Activated CD8-positive, alpha-beta T cell treated with anti-CD3 and anti-CD28 coated beads, Interleukin-2, amount 10 ng/mL, durations not matched to agents 7 days and 5 days (primary cell): ENCODE results near the gene RSPO1. TPM values are rescaled to one million over a fixed set of nuclear protein-coding genes. Genes with fewer than 3 reads are reported as not detected.

ENCODE experiments used
- ATAC-seq: fragments of 150-1000 bp; cut with Tn5 transposase; one replicate; pipeline ENCODE4 v1.10.0; 2021; ENCODE audit warnings: moderate library complexity
- CTCF ChIA-PET: fragments of 350-600 bp; sonication (Branson Sonifier 250); formaldehyde crosslinking; loops from one replicate; lab custom pipeline; 2021; ENCODE audit warnings: antibody characterized with exemption; lab: Charles Lee
- POLR2A ChIA-PET: fragments of 350-600 bp; sonication (Branson Sonifier 250); formaldehyde crosslinking; loops from one replicate; lab custom pipeline; 2021; ENCODE audit warnings: antibody characterized with exemption; lab: Charles Lee
- DNase-seq: peaks from one replicate; pipeline ENCODE4 v3.0.0-alpha.2; 2020
- H3K27ac Mint-ChIP-seq: one replicate; pipeline ENCODE4 v1.8.0; 2021; ENCODE audit warnings: mild to moderate bottlenecking, mixed read lengths
- H3K27me3 Mint-ChIP-seq: one replicate; pipeline ENCODE4 v1.8.0; 2021; ENCODE audit warnings: low read depth, mixed read lengths
- H3K36me3 Mint-ChIP-seq: one replicate; pipeline ENCODE4 v1.8.0; 2021; ENCODE audit warnings: low read depth, mixed read lengths
- H3K4me1 Mint-ChIP-seq: one replicate; pipeline ENCODE4 v1.8.0; 2021; ENCODE audit warnings: low read depth, mixed read lengths
- H3K4me3 Mint-ChIP-seq: one replicate; pipeline ENCODE4 v1.8.0; 2021; ENCODE audit warnings: mild to moderate bottlenecking, mixed read lengths
- H3K9me3 Mint-ChIP-seq: one replicate; pipeline ENCODE4 v1.8.0; 2022; ENCODE audit warnings: mixed read lengths; ENCODE audit not compliant: insufficient read depth
- total RNA-seq, 2 experiments: library from RNA; stranded (reverse); gene quantifications; one replicate each; pipeline ENCODE4 v1.2.3, GENCODE V29; 2021

The RSPO1 gene
- total RNA-seq, 2 experiments from 2014 or later: not detected

- CTCF ChIA-PET: no interaction called here
- Mint-ChIP-seq H3K9me3 (no peaks in the 10 kb centered on the region), H3K4me3 (no peak overlapping the region), H3K27ac (no peak overlapping the region), H3K36me3 (no peaks in the 10 kb centered on the region), H3K4me1 (no peaks in the 10 kb centered on the region), H3K27me3 (peaks cover 79% of the 10 kb centered on the region)
- no peak for DNase-seq
- POLR2A ChIA-PET: interaction anchor here (0.6 kb wide), 1 partner anchor 71 kb away, joined by 3 read pairs; no protein-coding TSS in a partner anchor
- no peak for ATAC-seq
These were observed 3.7 kb downstream of the RSPO1 start for GRCh38 chr1:37631036-37631435.

GRCh38 chr1:37630426-37631028 is 4.2 kb downstream of the RSPO1 start:
- CTCF ChIA-PET: no interaction called here

GRCh38 chr1:37629726-37630425 is 4.8 kb downstream of the RSPO1 start:
- no peaks in the 10 kb centered on the region for H3K36me3 Mint-ChIP-seq
- H3K27me3 Mint-ChIP-seq: peaks cover 73% of the 10 kb centered on the region
- POLR2A ChIA-PET: no interaction called here
- CTCF ChIA-PET: interaction anchor here (1.5 kb wide), 1 partner anchor 52 kb away, joined by 4 read pairs; no protein-coding TSS in a partner anchor
- no peaks in the 10 kb centered on the region for H3K4me1 Mint-ChIP-seq
- ATAC-seq (no peak), DNase-seq (no peak)
- no peak overlapping the region for H3K27ac Mint-ChIP-seq
- H3K9me3 Mint-ChIP-seq: no peaks in the 10 kb centered on the region
- no peak overlapping the region for H3K4me3 Mint-ChIP-seq

More at GRCh38 chr1:37630426-37631028, 4.2 kb downstream of the RSPO1 start:
- ATAC-seq (no peak), DNase-seq (no peak)
- Mint-ChIP-seq H3K9me3 (no peaks in the 10 kb centered on the region), H3K4me1 (no peaks in the 10 kb centered on the region), H3K36me3 (no peaks in the 10 kb centered on the region), H3K4me3 (no peak overlapping the region), H3K27me3 (peaks cover 74% of the 10 kb centered on the region), H3K27ac (no peak overlapping the region)
- POLR2A ChIA-PET: interaction anchor here (0.6 kb wide), 1 partner anchor 71 kb away, joined by 3 read pairs; no protein-coding TSS in a partner anchor

- ChIA-PET POLR2A (no interaction called here), CTCF (interaction anchor here (1.5 kb wide), 1 partner anchor 53 kb away, joined by 4 read pairs; no protein-coding TSS in a partner anchor)
- no peak for ATAC-seq
- H3K9me3 Mint-ChIP-seq: no peaks in the 10 kb centered on the region
- H3K4me3 Mint-ChIP-seq: no peak overlapping the region
- no peaks in the 10 kb centered on the region for H3K4me1 Mint-ChIP-seq
- H3K27me3 Mint-ChIP-seq: peaks cover 73% of the 10 kb centered on the region
- H3K36me3 Mint-ChIP-seq: no peaks in the 10 kb centered on the region
- DNase-seq: no peak
- H3K27ac Mint-ChIP-seq: no peak overlapping the region
These were observed 5.7 kb downstream of the RSPO1 start for GRCh38 chr1:37629008-37629407.

- no peak overlapping the region for H3K4me3 Mint-ChIP-seq
- no peaks in the 10 kb centered on the region for H3K36me3 Mint-ChIP-seq
- ChIA-PET CTCF (no interaction called here), POLR2A (no interaction called here)
- ATAC-seq (no peak), DNase-seq (no peak)
- no peak overlapping the region for H3K27ac Mint-ChIP-seq
- no peaks in the 10 kb centered on the region for H3K4me1 Mint-ChIP-seq
- H3K9me3 Mint-ChIP-seq: no peaks in the 10 kb centered on the region
- peaks cover 66% of the 10 kb centered on the region for H3K27me3 Mint-ChIP-seq
These were observed 6.6 kb downstream of the RSPO1 start for GRCh38 chr1:37628026-37628556.

GRCh38 chr1:37622131-37622530 is 12.6 kb downstream of the RSPO1 start:
- CTCF ChIA-PET: interaction anchor here (2.5 kb wide), 1 partner anchor 19 kb away, joined by 10 read pairs; no protein-coding TSS in a partner anchor
- POLR2A ChIA-PET: no interaction called here
- DNase-seq (no peak), ATAC-seq (no peak)
- Mint-ChIP-seq H3K4me3 (no peak overlapping the region), H3K27me3 (peaks cover 34% of the 10 kb centered on the region), H3K27ac (no peak overlapping the region), H3K9me3 (no peaks in the 10 kb centered on the region), H3K36me3 (no peaks in the 10 kb centered on the region), H3K4me1 (no peaks in the 10 kb centered on the region)

- ChIA-PET CTCF (no interaction called here), POLR2A (interaction anchor here (0.7 kb wide), 1 partner anchor 13 kb away, joined by 3 read pairs; the partner anchor contains the start of gene RSPO1)
- H3K27me3 Mint-ChIP-seq: peaks cover 31% of the 10 kb centered on the region
- no peaks in the 10 kb centered on the region for H3K4me1 Mint-ChIP-seq
- ATAC-seq (no peak), DNase-seq (no peak)
- no peaks in the 10 kb centered on the region for H3K9me3 Mint-ChIP-seq
- no peak overlapping the region for H3K4me3 Mint-ChIP-seq
- H3K27ac Mint-ChIP-seq: no peak overlapping the region
- no peaks in the 10 kb centered on the region for H3K36me3 Mint-ChIP-seq
These were observed 13.3 kb downstream of the RSPO1 start for GRCh38 chr1:37621326-37621870.

- H3K27me3 Mint-ChIP-seq: peaks cover 36% of the 10 kb centered on the region
- CTCF ChIA-PET: no interaction called here
- no peak for DNase-seq
- H3K36me3 Mint-ChIP-seq: no peaks in the 10 kb centered on the region
- ATAC-seq: no peak
- no peaks in the 10 kb centered on the region for H3K9me3 Mint-ChIP-seq
- H3K4me1 Mint-ChIP-seq: no peaks in the 10 kb centered on the region
- H3K4me3 Mint-ChIP-seq: no peak overlapping the region
- no peak overlapping the region for H3K27ac Mint-ChIP-seq
- POLR2A ChIA-PET: no interaction called here
These were observed 14.0 kb downstream of the RSPO1 start for GRCh38 chr1:37620707-37621106.

- no peak overlapping the region for H3K4me3 Mint-ChIP-seq
- H3K27ac Mint-ChIP-seq: no peak overlapping the region
- no peaks in the 10 kb centered on the region for H3K4me1 Mint-ChIP-seq
- H3K9me3 Mint-ChIP-seq: no peaks in the 10 kb centered on the region
- H3K36me3 Mint-ChIP-seq: no peaks in the 10 kb centered on the region
- CTCF ChIA-PET: no interaction called here
- no peak for ATAC-seq
- DNase-seq: no peak
- POLR2A ChIA-PET: no interaction called here
- peaks cover 35% of the 10 kb centered on the region for H3K27me3 Mint-ChIP-seq
These were observed 18.4 kb downstream of the RSPO1 start for GRCh38 chr1:37616330-37616729.

GRCh38 chr1:37614105-37614504 is 20.6 kb downstream of the RSPO1 start:
- H3K27me3 Mint-ChIP-seq: peaks cover 32% of the 10 kb centered on the region
- no peaks in the 10 kb centered on the region for H3K9me3 Mint-ChIP-seq
- H3K36me3 Mint-ChIP-seq: no peaks in the 10 kb centered on the region
- DNase-seq (no peak), ATAC-seq (no peak)
- POLR2A ChIA-PET: no interaction called here
- CTCF ChIA-PET: interaction anchor here (1.3 to 1.5 kb wide), 2 partner anchors 11 to 69 kb away, joined by 5 read pairs; no protein-coding TSS in a partner anchor
- H3K4me3 Mint-ChIP-seq: no peak overlapping the region
- H3K4me1 Mint-ChIP-seq: no peaks in the 10 kb centered on the region
- H3K27ac Mint-ChIP-seq: no peak overlapping the region

GRCh38 chr1:37612186-37612585 is 22.5 kb downstream of the RSPO1 start:
- Mint-ChIP-seq H3K4me3 (no peak overlapping the region), H3K9me3 (no peaks in the 10 kb centered on the region), H3K36me3 (no peaks in the 10 kb centered on the region), H3K4me1 (no peaks in the 10 kb centered on the region), H3K27me3 (peaks cover 22% of the 10 kb centered on the region), H3K27ac (no peak overlapping the region)
- DNase-seq (no peak), ATAC-seq (no peak)
- ChIA-PET CTCF (interaction anchor here (1.1 kb wide), 1 partner anchor 70 kb away, joined by 3 read pairs; no protein-coding TSS in a partner anchor), POLR2A (no interaction called here)

- Mint-ChIP-seq H3K4me1 (no peaks in the 10 kb centered on the region), H3K27ac (no peak overlapping the region), H3K9me3 (no peaks in the 10 kb centered on the region), H3K4me3 (no peak overlapping the region), H3K27me3 (peaks cover 10% of the 10 kb centered on the region), H3K36me3 (no peaks in the 10 kb centered on the region)
- ATAC-seq (no peak), DNase-seq (no peak)
- ChIA-PET CTCF (no interaction called here), POLR2A (no interaction called here)
These were observed 24.7 kb downstream of the RSPO1 start for GRCh38 chr1:37609994-37610393.
